Measurements from ENCODE around the gene CCDC57. TPM values are rescaled to one million over a fixed set of nuclear protein-coding genes. Genes with fewer than 3 reads are reported as not detected.
A peak's percentile ranks its signal among the peaks of the same experiment; 100 is the strongest.

Gene CCDC57
- total RNA-seq, 5 donors from 2014 or later (not counting 1 experiment from before 2014, with no cell fraction given), result 86.4 to 127 (median 103) TPM

DNA sequence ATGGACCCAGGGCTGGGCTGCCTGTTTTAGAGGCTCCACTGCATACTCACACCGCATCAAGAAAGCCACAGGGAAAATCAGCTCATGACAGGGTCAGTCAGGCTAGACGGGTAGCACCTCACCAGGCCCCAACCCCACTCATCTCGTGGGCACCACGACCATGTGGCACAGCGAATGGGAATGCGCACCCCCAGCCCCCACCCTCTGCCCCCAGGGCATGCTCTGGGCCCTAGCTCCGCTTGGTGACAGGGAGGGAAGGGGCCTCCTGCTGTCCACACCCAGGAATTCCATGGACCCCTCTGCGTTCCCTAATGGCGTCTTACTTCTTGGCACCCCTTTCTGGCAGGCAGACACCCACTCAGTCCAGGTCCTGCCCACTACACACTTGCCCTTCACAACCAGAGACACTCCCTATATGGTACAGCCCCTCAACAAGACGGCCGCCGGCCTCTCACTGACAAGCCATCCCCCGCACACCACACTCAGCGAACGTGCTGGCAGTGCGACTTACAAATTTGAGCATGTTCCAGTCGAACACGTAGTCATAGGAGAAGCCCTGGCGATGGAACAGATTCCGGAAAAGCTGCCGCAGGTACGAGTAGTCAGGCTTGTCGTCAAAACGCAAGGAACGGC lies 38.3 kb upstream of the CCDC57 start:
- CTCF ChIA-PET, result no interaction called here

DNA sequence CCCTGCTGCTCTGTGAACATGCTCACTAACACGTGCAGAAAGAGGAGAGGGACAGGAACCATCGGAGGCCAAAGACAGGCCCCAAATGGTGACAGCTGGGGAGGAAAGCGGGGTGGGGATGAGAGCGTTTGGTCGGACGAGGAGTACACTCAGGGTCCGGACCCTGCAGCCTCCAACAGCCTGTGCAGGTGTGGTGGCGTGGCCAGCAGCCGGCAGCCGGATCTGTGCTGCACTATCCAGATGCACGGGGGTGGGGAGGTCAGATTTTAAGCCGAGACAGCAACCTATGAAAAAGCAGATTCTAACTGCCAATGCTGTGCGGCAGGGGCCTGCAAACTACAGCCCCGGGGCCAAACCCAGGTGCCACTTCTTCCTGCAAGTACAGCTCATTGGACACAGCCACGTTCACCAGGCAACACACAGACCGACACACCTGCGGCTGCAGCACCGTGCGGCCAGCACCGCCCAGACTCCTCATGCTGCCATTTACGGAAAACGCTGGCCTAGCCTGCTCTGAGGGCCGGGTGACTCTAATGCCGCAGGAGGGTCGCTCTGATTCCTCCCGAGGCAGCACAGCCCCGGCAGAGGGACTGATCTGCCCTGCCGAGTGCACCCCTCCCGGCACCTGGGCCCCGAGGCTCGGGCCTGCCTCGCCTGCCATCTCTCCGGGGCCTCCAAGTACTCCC lies 37.4 kb upstream of the CCDC57 start:
- H3K36me3 ChIP-seq (ENCODE audit: control insufficient read depth in 2 of 2, extremely low read depth in 1 of 2, insufficient read depth in 1 of 2, low read length in 1 of 2), result peaks cover 53 to 90% of the 10 kb centered on the region in 2 donors
- H3K4me3 ChIP-seq (ENCODE audit: control insufficient read depth in 1 of 2, extremely low read depth in 1 of 2, low read length in 1 of 2), result no peak overlapping the region
- peaks cover 0 to 24% of the 10 kb centered on the region in 2 experiments for H3K4me1 ChIP-seq (ENCODE audit: control insufficient read depth in 1 of 2, extremely low read depth in 1 of 2, insufficient read depth in 2 of 2, low read length in 2 of 2)
- DNase-seq (no peak), ATAC-seq (replicated peaks in 1 of 4) (no peak)
- H3K4me3 Mint-ChIP-seq, result no peak overlapping the region
- POLR2A ChIA-PET, result interaction anchor here in 1 of 2 donors (0.6 kb wide), 1 partner anchor 43 kb away, joined by 4 read pairs; no protein-coding TSS in a partner anchor
- H3K27ac ChIP-seq (ENCODE audit: low read length), result no peak overlapping the region
- no peaks in the 10 kb centered on the region for H3K9me3 ChIP-seq
- H3K27ac Mint-ChIP-seq, result no peak overlapping the region
- CTCF ChIA-PET, result no interaction called here
- peaks cover 7 to 20% (median 17%) of the 10 kb centered on the region in 3 donors for H3K4me1 Mint-ChIP-seq
- no peaks in the 10 kb centered on the region for H3K9me3 Mint-ChIP-seq
- peaks cover 55% of the 10 kb centered on the region for H3K36me3 Mint-ChIP-seq
- H3K27me3 ChIP-seq (replicated peaks in 1 of 2; ENCODE audit: control insufficient read depth in 2 of 2, extremely low read depth in 1 of 2, insufficient read depth in 2 of 2, low read length in 1 of 2), result no peaks in the 10 kb centered on the region
- 97% methylated on average over 30 of the region's 33 CpGs for WGBS (ENCODE audit: insufficient coverage)
- no peaks in the 10 kb centered on the region for H3K27me3 Mint-ChIP-seq

More for the DNA sequence above, 38.3 kb upstream of the CCDC57 start:
- Mint-ChIP-seq H3K4me3 (no peak overlapping the region), H3K27me3 (no peaks in the 10 kb centered on the region), H3K9me3 (no peaks in the 10 kb centered on the region), H3K36me3 (peaks cover 57% of the 10 kb centered on the region), H3K27ac (no peak overlapping the region), H3K4me1 (peaks cover 12 to 24% (median 14%) of the 10 kb centered on the region in 3 donors)
- peaks cover 50 to 90% of the 10 kb centered on the region in 2 donors for H3K36me3 ChIP-seq (ENCODE audit: control insufficient read depth in 2 of 2, extremely low read depth in 1 of 2, insufficient read depth in 1 of 2, low read length in 1 of 2)
- ATAC-seq (replicated peaks in 1 of 4) (no peak), DNase-seq (no peak)
- H3K4me1 ChIP-seq (ENCODE audit: control insufficient read depth in 1 of 2, extremely low read depth in 1 of 2, insufficient read depth in 2 of 2, low read length in 2 of 2), result peaks cover 0 to 28% of the 10 kb centered on the region in 2 experiments
- POLR2A ChIA-PET, result interaction anchor here in 1 of 2 donors (0.6 kb wide), 1 partner anchor 124 kb away, joined by 3 read pairs; no protein-coding TSS in a partner anchor
- H3K27me3 ChIP-seq (replicated peaks in 1 of 2; ENCODE audit: control insufficient read depth in 2 of 2, extremely low read depth in 1 of 2, insufficient read depth in 2 of 2, low read length in 1 of 2), result no peaks in the 10 kb centered on the region
- no peak overlapping the region for H3K27ac ChIP-seq (ENCODE audit: low read length)
- 98% methylated on average over 22 of the region's 25 CpGs for WGBS (ENCODE audit: insufficient coverage)
- H3K4me3 ChIP-seq (ENCODE audit: control insufficient read depth in 1 of 2, extremely low read depth in 1 of 2, low read length in 1 of 2), result no peak overlapping the region
- no peaks in the 10 kb centered on the region for H3K9me3 ChIP-seq

DNA sequence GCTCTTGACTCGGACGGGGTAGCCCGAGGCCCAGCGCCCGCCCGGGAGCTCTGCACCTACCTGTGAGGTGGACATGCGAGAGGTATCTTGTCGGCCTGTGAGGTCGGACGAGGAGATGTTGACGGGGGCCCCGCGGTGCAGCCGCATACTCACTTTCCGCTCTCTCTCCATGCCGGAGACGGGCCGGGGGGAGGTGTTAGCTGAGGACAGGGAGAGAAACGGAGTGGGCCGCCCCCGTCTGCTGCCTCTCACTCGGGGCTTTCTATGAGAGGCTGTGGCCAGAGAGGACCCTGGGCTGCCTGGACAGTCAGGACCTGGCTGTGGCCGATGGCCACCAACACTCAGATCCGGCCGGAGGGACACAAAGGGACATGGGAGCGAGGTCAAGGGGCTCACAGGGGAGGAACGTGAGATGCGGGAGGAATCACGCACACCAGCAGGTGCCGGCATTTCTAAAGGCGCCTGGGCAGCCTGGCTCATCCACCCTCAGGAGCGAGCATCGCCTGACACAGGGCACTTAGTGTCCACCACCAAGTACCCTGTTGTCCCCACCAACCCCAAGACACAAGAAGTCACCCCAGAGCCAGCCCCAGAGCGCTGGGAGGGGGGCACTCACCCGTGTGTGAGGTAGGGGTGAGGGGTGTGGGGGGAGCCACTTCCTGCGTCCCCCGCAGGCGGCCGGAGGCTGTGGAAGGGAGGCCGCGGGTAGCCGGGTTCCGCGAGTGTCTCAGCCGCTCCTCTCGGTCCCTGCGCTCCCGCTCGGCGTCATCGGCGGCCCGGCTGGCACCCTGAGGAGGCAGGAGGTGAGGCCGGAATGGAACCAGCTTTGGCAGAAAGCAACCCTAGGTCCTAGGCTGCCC lies 36.4 kb upstream of the CCDC57 start:
- no peak overlapping the region for H3K27ac Mint-ChIP-seq
- H3K36me3 ChIP-seq (ENCODE audit: control insufficient read depth in 2 of 2, extremely low read depth in 1 of 2, insufficient read depth in 1 of 2, low read length in 1 of 2), result peaks cover 55 to 95% of the 10 kb centered on the region in 2 donors
- H3K9me3 Mint-ChIP-seq, result no peaks in the 10 kb centered on the region
- no peak overlapping the region for H3K4me3 ChIP-seq (ENCODE audit: control insufficient read depth in 1 of 2, extremely low read depth in 1 of 2, low read length in 1 of 2)
- H3K4me1 ChIP-seq (ENCODE audit: control insufficient read depth in 1 of 2, extremely low read depth in 1 of 2, insufficient read depth in 2 of 2, low read length in 2 of 2), result peaks cover 0 to 24% of the 10 kb centered on the region in 2 experiments
- H3K9me3 ChIP-seq, result no peaks in the 10 kb centered on the region
- ATAC-seq (replicated peaks in 1 of 4) (peak in 1 of 4 experiments; percentile 8), DNase-seq (no peak)
- H3K27ac ChIP-seq (ENCODE audit: low read length), result no peak overlapping the region
- ChIA-PET POLR2A (no interaction called here), CTCF (no interaction called here)
- peaks cover 15 to 27% (median 23%) of the 10 kb centered on the region in 3 donors for H3K4me1 Mint-ChIP-seq
- H3K36me3 Mint-ChIP-seq, result peaks cover 65% of the 10 kb centered on the region
- no peaks in the 10 kb centered on the region for H3K27me3 ChIP-seq (replicated peaks in 1 of 2; ENCODE audit: control insufficient read depth in 2 of 2, extremely low read depth in 1 of 2, insufficient read depth in 2 of 2, low read length in 1 of 2)
- WGBS (ENCODE audit: insufficient coverage), result 95% methylated on average over 41 of the region's 54 CpGs
- no peaks in the 10 kb centered on the region for H3K27me3 Mint-ChIP-seq
- no peak overlapping the region for H3K4me3 Mint-ChIP-seq

DNA sequence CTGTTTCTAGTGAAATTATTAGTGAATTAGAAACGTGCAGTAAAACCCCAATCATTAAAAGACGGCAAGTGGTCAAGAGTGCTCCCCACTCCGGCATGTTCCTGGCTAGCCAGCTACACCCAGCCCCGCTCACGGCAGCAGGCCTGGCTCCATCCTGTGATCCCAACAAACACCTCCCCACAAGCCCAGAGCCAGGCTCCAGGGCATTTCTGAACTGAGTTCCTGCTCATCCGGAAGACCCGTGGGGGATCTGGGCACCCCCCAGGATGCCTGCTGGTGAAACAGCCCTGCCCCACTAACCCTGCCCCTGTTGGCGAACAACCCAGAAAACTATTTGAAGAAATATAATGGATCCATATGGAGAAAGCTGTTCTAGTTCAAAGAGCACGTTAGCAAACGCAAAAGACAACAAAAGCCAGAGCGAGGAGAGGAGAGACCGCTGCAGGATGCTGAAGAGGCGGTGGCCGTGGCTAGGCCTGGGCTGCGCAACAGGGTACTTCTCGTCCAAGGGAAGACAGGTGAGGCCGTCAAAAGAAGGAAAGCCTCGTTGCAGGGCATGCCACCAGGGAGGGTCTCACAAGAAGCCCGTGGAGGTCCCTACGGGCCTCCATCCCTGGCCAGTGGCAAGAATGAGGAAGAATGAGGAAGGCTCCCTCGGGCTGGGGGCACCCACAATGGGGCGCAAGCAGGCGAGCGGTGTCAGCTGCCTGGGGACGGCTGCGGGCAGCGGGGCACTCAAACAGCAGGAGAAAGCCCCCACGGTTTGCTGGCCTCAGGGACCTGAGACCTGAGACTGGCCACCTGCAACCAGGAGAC lies 35.4 kb upstream of the CCDC57 start:
- Mint-ChIP-seq H3K4me3 (no peak overlapping the region), H3K9me3 (no peaks in the 10 kb centered on the region), H3K36me3 (peaks cover 63% of the 10 kb centered on the region), H3K4me1 (peaks cover 18 to 33% (median 29%) of the 10 kb centered on the region in 3 donors), H3K27ac (no peak overlapping the region), H3K27me3 (no peaks in the 10 kb centered on the region)
- POLR2A ChIA-PET, result interaction anchor here in 1 of 2 donors (0.6 kb wide), 1 partner anchor 104 kb away, joined by 7 read pairs; no protein-coding TSS in a partner anchor
- no peak overlapping the region for H3K4me3 ChIP-seq (ENCODE audit: control insufficient read depth in 1 of 2, extremely low read depth in 1 of 2, low read length in 1 of 2)
- no peak overlapping the region for H3K27ac ChIP-seq (ENCODE audit: low read length)
- H3K4me1 ChIP-seq (ENCODE audit: control insufficient read depth in 1 of 2, extremely low read depth in 1 of 2, insufficient read depth in 2 of 2, low read length in 2 of 2), result peaks cover 0 to 31% of the 10 kb centered on the region in 2 experiments
- CTCF ChIA-PET, result no interaction called here
- WGBS (ENCODE audit: insufficient coverage), result 93% methylated on average over 16 of the region's 28 CpGs
- ATAC-seq (replicated peaks in 1 of 4) (no peak), DNase-seq (no peak)
- H3K9me3 ChIP-seq, result no peaks in the 10 kb centered on the region
- no peaks in the 10 kb centered on the region for H3K27me3 ChIP-seq (replicated peaks in 1 of 2; ENCODE audit: control insufficient read depth in 2 of 2, extremely low read depth in 1 of 2, insufficient read depth in 2 of 2, low read length in 1 of 2)
- H3K36me3 ChIP-seq (ENCODE audit: control insufficient read depth in 2 of 2, extremely low read depth in 1 of 2, insufficient read depth in 1 of 2, low read length in 1 of 2), result peaks cover 53 to 99% of the 10 kb centered on the region in 2 donors

DNA sequence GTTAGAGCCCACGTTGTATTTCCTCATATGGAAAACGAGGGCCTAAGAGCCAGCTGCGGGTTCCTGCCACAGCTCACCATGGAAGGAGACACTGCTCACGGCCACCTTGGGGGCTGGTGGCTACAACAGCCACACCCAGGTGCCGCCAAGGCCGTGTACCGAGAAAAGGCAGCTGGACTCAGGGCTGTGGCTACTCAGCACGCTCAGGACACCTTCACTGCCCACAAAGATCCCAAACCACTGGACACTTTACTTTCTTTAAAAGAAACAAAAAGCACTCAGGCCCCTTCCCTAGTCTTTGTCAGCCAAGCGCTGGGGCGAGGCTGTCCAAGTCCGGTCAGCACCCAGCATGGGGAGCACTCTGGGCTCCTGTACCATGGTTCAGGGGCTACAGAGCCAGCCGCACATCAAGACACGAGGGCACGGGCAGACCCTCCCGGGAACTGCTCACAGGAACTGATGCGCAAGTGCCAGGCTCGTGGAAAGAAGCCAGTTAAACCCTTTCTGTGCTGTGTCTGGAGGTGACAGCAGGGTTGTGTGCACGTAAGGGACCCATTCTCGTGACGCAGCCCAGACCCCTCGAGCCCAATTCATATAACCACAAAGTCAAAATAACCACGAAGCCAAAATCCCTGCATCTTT lies 34.7 kb upstream of the CCDC57 start:
- H3K4me1 Mint-ChIP-seq, result peaks cover 18 to 36% (median 35%) of the 10 kb centered on the region in 3 donors

More for the DNA sequence above, 34.7 kb upstream of the CCDC57 start:
- WGBS (ENCODE audit: insufficient coverage), result 78% methylated on average over 15 of the region's 22 CpGs
- ATAC-seq (replicated peaks in 1 of 4) (no peak), DNase-seq (no peak)
- Histone ChIP-seq H3K4me3 (ENCODE audit: control insufficient read depth in 1 of 2, extremely low read depth in 1 of 2, low read length in 1 of 2) (no peak overlapping the region), H3K4me1 (ENCODE audit: control insufficient read depth in 1 of 2, extremely low read depth in 1 of 2, insufficient read depth in 2 of 2, low read length in 2 of 2) (peaks cover 0 to 38% of the 10 kb centered on the region in 2 experiments), H3K9me3 (no peaks in the 10 kb centered on the region), H3K27ac (ENCODE audit: low read length) (no peak overlapping the region), H3K36me3 (ENCODE audit: control insufficient read depth in 2 of 2, extremely low read depth in 1 of 2, insufficient read depth in 1 of 2, low read length in 1 of 2) (peaks cover 47 to 97% of the 10 kb centered on the region in 2 donors), H3K27me3 (replicated peaks in 1 of 2; ENCODE audit: control insufficient read depth in 2 of 2, extremely low read depth in 1 of 2, insufficient read depth in 2 of 2, low read length in 1 of 2) (no peaks in the 10 kb centered on the region)
- ChIA-PET CTCF (no interaction called here), POLR2A (no interaction called here)
- H3K4me3 Mint-ChIP-seq, result no peak overlapping the region
- peak overlapping the region; percentile 39 to 58 for H3K27ac Mint-ChIP-seq
- H3K27me3 Mint-ChIP-seq, result no peaks in the 10 kb centered on the region
- H3K36me3 Mint-ChIP-seq, result peaks cover 60% of the 10 kb centered on the region
- H3K9me3 Mint-ChIP-seq, result no peaks in the 10 kb centered on the region
